Measurements from ENCODE around the gene PHLDB2. TPM values are rescaled to one million over a fixed set of nuclear protein-coding genes. Genes with fewer than 3 reads are reported as not detected.
A peak's percentile ranks its signal among the peaks of the same experiment; 100 is the strongest.

PHLDB2 gene
- total RNA-seq, 4 donors from 2014 or later, result 89.5 to 421 (median 186) TPM

DNA sequence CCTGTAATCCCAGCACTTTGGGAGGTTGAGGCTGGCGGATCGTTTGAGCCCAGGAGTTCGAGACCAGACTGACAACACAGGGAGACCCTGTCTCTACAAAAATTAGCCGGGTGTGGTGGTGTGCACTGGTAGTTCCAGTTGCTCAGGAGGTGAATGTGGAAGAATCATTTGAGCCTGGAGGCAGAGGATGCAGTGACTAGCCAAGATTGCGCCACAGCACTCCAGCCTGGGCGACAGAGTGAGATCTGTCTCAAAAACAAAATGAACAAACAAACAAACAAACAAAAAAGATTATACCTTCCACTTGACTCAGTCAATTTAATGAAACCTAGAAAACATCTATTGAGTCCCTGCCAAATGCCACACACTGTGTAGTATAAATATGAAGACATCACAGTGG, 30.5 kb upstream of the PHLDB2 start:
- peak; percentile 47 for ATAC-seq (ENCODE audit: low FRiP score)
- TF ChIP-seq, protein P1, sequence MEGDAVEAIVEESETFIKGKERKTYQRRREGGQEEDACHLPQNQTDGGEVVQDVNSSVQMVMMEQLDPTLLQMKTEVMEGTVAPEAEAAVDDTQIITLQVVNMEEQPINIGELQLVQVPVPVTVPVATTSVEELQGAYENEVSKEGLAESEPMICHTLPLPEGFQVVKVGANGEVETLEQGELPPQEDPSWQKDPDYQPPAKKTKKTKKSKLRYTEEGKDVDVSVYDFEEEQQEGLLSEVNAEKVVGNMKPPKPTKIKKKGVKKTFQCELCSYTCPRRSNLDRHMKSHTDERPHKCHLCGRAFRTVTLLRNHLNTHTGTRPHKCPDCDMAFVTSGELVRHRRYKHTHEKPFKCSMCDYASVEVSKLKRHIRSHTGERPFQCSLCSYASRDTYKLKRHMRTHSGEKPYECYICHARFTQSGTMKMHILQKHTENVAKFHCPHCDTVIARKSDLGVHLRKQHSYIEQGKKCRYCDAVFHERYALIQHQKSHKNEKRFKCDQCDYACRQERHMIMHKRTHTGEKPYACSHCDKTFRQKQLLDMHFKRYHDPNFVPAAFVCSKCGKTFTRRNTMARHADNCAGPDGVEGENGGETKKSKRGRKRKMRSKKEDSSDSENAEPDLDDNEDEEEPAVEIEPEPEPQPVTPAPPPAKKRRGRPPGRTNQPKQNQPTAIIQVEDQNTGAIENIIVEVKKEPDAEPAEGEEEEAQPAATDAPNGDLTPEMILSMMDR (IDR thresholded peaks at IDR 0.05), result no peak

DNA sequence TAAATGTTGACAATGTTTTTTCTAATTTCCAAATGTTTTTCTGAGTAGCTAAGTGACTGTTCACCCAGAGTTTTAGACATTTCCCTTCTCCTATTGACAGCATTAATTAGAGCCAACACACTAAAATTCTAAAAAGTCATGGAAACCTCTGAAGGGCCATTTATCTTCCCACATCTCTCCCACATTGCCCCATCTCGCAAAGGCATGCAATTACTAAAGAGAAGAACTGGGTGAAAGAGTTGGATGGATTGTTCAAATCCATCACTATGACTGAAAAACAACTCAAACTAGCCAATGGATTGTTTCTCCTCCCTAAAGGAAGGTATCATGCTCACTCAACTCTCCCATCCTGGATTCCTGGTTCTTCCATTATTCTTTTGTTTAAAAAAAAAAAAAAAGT, 30.0 kb upstream of the PHLDB2 start:
- ATAC-seq (ENCODE audit: low FRiP score) (peak; percentile 83), DNase-seq (ENCODE audit: low spot score) (no peak)
- TF ChIP-seq, protein P1 (IDR thresholded peaks at IDR 0.05), result no peak

More for the DNA sequence above, 30.5 kb upstream of the PHLDB2 start:
- DNase-seq (ENCODE audit: low spot score), result no peak

DNA sequence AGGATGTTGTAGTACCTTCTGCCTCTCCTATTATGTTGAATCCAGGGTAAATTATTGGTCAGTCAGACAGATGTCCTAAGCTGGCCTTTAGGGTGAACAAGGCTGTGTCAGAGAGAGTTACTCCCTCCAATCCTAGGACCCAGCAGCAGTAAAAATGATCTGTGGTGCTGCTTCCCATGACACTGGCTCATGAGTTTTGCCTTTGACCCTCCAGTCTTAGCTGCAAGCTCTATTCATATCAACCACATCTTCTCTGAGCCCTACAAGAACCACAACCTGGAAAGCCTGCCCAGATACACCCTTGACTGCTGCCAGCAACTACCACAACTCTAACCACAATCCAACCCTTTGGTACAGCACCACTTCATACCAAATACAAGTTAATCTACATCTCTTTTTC, 27.2 kb upstream of the PHLDB2 start:
- TF ChIP-seq, protein P1 (IDR thresholded peaks at IDR 0.05), result no peak
- DNase-seq (ENCODE audit: low spot score), result no peak
- ATAC-seq (ENCODE audit: low FRiP score), result no peak

DNA sequence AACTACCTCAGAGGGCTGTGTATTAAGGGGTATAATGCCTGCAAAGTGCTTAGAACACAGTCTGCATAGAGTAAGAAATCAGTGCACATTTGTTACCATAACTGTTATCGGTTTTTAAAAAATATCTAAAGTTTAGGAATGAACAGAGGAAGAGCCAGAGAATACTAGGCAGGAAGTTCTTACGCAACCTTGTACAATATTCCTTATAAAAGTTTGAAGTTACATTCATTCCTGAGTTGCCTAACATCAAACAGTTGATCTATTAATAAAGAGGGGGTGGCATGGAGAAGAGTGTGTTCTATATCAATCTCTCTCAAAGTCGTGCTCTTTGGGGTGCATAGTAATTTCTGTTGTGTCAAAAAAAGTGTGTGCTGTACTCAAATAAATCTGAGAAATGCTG, 22.0 kb upstream of the PHLDB2 start:
- DNase-seq (ENCODE audit: low spot score), result no peak
- TF ChIP-seq, protein P1 (IDR thresholded peaks at IDR 0.05), result no peak
- ATAC-seq (ENCODE audit: low FRiP score), result peak; percentile 41

DNA sequence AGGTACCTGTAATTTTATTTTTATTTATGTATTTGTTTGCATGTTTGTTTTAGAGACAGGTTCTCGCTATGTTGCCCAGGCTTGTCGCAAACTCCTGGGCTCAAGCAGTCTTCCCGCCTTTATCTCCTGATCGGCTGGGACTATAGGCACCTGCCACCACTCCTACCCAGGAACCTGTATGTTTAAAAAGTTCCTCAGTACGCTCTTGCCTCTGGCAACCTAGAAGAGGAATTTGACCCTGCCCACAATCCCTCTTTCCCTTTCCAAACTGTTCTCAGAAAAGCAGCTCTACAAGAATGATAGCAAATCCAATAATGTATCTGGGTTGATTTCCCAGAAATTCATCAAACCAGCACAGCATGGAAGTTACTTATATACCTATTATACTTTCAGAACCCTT, 20.9 kb upstream of the PHLDB2 start:
- no peak for ATAC-seq (ENCODE audit: low FRiP score)
- TF ChIP-seq, protein P1 (IDR thresholded peaks at IDR 0.05), result no peak
- no peak for DNase-seq (ENCODE audit: low spot score)

DNA sequence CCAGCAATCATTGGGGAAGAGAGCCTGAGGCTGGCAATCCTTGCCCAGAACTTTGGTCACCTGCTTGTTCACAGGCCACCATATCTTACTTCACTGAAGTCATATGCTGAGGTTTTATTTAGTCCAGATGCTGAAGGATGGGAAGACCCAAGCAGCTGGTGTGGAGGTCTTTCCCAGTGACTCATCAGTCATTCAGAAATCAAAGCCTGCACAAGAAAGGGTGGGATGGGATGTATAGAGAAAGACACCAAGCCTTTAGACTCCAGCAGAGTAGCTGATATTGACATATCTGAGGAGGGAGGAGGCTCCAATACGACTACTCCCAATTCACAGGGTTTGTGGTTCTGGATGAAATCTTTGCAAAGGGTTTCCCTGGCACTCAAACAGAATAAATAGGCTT, 13.0 kb upstream of the PHLDB2 start:
- no peak for ATAC-seq (ENCODE audit: low FRiP score)
- TF ChIP-seq, protein P1 (IDR thresholded peaks at IDR 0.05), result no peak
- DNase-seq (ENCODE audit: low spot score), result no peak

DNA sequence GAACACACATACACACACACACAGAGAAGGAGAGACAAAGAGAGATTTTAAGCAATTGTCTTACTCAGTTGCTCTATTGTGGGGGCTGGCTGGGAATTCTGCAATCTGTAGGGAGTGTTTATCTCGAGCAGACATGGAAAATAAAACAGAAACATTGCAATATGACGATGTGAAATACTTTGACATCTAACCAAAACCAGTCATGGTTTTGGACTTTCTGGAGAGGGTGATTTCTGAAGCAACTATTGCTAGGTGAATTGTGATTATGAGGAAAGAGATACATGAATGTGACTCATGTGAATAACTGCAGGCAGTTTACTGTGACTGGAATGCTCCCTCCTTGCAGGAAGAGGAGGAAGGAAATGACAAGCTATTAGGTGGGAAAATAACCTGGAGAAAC, 12.3 kb upstream of the PHLDB2 start:
- DNase-seq (ENCODE audit: low spot score) (no peak), ATAC-seq (ENCODE audit: low FRiP score) (peak; percentile 86)
- TF ChIP-seq, protein P1 (IDR thresholded peaks at IDR 0.05), result no peak
